ENCODE results near the gene TRIM58. TPM values are rescaled to one million over a fixed set of nuclear protein-coding genes. Genes with fewer than 3 reads are reported as not detected.

Gene TRIM58
- total RNA-seq, 4 donors from 2014 or later: 2.0 to 10.8 (median 7.0) TPM; not detected in 1

- Histone ChIP-seq H3K36me3 (no peaks in the 10 kb centered on the region), H3K4me1 (no peaks in the 10 kb centered on the region), H3K9me3 (no peaks in the 10 kb centered on the region), H3K27me3 (no peaks in the 10 kb centered on the region), H3K4me3 (no peak overlapping the region), H3K27ac (no peak overlapping the region)
- TF ChIP-seq, protein P1, sequence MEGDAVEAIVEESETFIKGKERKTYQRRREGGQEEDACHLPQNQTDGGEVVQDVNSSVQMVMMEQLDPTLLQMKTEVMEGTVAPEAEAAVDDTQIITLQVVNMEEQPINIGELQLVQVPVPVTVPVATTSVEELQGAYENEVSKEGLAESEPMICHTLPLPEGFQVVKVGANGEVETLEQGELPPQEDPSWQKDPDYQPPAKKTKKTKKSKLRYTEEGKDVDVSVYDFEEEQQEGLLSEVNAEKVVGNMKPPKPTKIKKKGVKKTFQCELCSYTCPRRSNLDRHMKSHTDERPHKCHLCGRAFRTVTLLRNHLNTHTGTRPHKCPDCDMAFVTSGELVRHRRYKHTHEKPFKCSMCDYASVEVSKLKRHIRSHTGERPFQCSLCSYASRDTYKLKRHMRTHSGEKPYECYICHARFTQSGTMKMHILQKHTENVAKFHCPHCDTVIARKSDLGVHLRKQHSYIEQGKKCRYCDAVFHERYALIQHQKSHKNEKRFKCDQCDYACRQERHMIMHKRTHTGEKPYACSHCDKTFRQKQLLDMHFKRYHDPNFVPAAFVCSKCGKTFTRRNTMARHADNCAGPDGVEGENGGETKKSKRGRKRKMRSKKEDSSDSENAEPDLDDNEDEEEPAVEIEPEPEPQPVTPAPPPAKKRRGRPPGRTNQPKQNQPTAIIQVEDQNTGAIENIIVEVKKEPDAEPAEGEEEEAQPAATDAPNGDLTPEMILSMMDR (IDR thresholded peaks at IDR 0.05): no peak
- TF ChIP-seq POLR2AphosphoS5 (IDR thresholded peaks at IDR 0.05) (no peak), EP300 (IDR thresholded peaks at IDR 0.05; ENCODE audit: low read depth) (no peak), POLR2A (IDR thresholded peaks at IDR 0.05) (no peak)
- WGBS, 2 donors (ENCODE audit: low coverage in 1 of 2): 79 to 81% methylated on average over 10 to 13 of the region's 13 CpGs
- intact Hi-C loops (cut with DNase I; ENCODE audit: low total_unique reads) (no loop called here), in situ Hi-C loops (cut with MboI; ENCODE audit: low pct_ligation_motif_present in 1 of 4, low pct_unique_long_range_greater_than_20kb in 1 of 4, low sequenced_read_pairs in 3 of 4) (no loop called here)
- no peak for DNase-seq
These were observed 31.6 kb upstream of the TRIM58 start for GRCh38 chr1:247825362-247825761.

DNA sequence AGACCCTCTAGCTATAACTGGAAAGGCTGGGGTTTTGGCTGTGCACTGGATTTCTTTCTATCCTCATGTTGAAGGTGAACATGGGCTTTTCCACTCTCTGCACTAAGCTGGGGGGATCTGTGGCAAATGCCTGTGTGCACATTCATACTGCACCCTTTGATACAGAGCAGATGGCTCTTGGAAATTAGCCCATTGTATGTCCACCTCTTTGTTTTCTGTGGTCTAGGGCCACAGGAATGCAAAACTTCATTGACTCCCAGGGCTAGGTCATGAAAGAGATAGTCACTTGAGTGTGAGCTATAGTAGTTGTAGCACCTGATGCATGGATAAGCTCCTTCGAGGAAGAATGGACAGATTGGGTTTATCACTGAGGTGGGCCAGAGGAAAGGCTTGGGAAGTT, 27.3 kb upstream of the TRIM58 start:
- no peak for DNase-seq
- Histone ChIP-seq H3K4me1 (no peaks in the 10 kb centered on the region), H3K36me3 (no peaks in the 10 kb centered on the region), H3K27ac (no peak overlapping the region), H3K9me3 (no peaks in the 10 kb centered on the region), H3K4me3 (no peak overlapping the region), H3K27me3 (no peaks in the 10 kb centered on the region)
- TF ChIP-seq POLR2AphosphoS5 (IDR thresholded peaks at IDR 0.05) (no peak), EP300 (IDR thresholded peaks at IDR 0.05; ENCODE audit: low read depth) (no peak), POLR2A (IDR thresholded peaks at IDR 0.05) (no peak)
- TF ChIP-seq, protein P1 (IDR thresholded peaks at IDR 0.05): no peak
- in situ Hi-C loops (cut with MboI; ENCODE audit: low pct_ligation_motif_present in 1 of 4, low pct_unique_long_range_greater_than_20kb in 1 of 4, low sequenced_read_pairs in 3 of 4) (no loop called here), intact Hi-C loops (cut with DNase I; ENCODE audit: low total_unique reads) (no loop called here)
- 0% methylated on average over 1 of the region's 1 CpG; no CpG with 5 or more reads in 1 of the 2 donors for WGBS, 2 donors (ENCODE audit: low coverage in 1 of 2)

DNA sequence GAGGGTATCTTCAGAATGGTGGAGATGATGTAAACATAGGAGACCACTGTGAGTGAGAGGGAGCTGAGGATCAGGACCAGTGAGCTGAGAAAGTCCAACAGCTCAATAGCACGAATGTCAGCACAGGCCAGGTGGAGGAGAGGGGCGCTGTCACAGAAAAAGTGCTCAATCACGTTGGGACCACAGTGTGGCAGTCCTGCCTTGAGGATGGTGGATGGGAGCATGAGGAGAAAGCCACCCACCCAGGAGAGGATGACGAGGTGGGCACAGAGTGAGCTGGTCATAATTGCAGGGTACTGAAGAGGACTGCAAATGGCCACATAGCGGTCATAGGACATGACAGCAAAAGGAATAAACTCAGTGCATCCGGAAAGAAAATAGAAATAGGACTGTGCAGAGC, 23.4 kb upstream of the TRIM58 start:
- TF ChIP-seq POLR2A (IDR thresholded peaks at IDR 0.05): no peak
- TF ChIP-seq EP300 (IDR thresholded peaks at IDR 0.05; ENCODE audit: low read depth): no peak
- no peak for TF ChIP-seq POLR2AphosphoS5 (IDR thresholded peaks at IDR 0.05)
- TF ChIP-seq, protein P1 (IDR thresholded peaks at IDR 0.05): no peak
- no peak overlapping the region for H3K4me3 ChIP-seq
- H3K9me3 ChIP-seq: no peaks in the 10 kb centered on the region
- intact Hi-C loops (cut with DNase I; ENCODE audit: low total_unique reads): no loop called here
- in situ Hi-C loops (cut with MboI; ENCODE audit: low pct_ligation_motif_present in 1 of 4, low pct_unique_long_range_greater_than_20kb in 1 of 4, low sequenced_read_pairs in 3 of 4): no loop called here
- no peak for DNase-seq
- no peaks in the 10 kb centered on the region for H3K27me3 ChIP-seq
- no peak overlapping the region for H3K27ac ChIP-seq
- WGBS, 2 donors (ENCODE audit: low coverage in 1 of 2): 53 to 74% methylated on average over 3 to 6 of the region's 6 CpGs
- H3K36me3 ChIP-seq: no peaks in the 10 kb centered on the region
- no peaks in the 10 kb centered on the region for H3K4me1 ChIP-seq

- 82 to 94% methylated on average over 2 of the region's 2 CpGs for WGBS, 2 donors (ENCODE audit: low coverage in 1 of 2)
- H3K9me3 ChIP-seq: no peaks in the 10 kb centered on the region
- H3K4me3 ChIP-seq: no peak overlapping the region
- H3K27ac ChIP-seq: no peak overlapping the region
- DNase-seq: no peak
- H3K27me3 ChIP-seq: no peaks in the 10 kb centered on the region
- no peaks in the 10 kb centered on the region for H3K36me3 ChIP-seq
- intact Hi-C loops (cut with DNase I; ENCODE audit: low total_unique reads): no loop called here
- in situ Hi-C loops (cut with MboI; ENCODE audit: low pct_ligation_motif_present in 1 of 4, low pct_unique_long_range_greater_than_20kb in 1 of 4, low sequenced_read_pairs in 3 of 4): no loop called here
- H3K4me1 ChIP-seq: no peaks in the 10 kb centered on the region
- TF ChIP-seq, protein P1 (IDR thresholded peaks at IDR 0.05): no peak
- TF ChIP-seq POLR2AphosphoS5 (IDR thresholded peaks at IDR 0.05) (no peak), POLR2A (IDR thresholded peaks at IDR 0.05) (no peak), EP300 (IDR thresholded peaks at IDR 0.05; ENCODE audit: low read depth) (no peak)
These were observed 16.2 kb upstream of the TRIM58 start for GRCh38 chr1:247840818-247841217.
